Neutrophil (primary cell): ENCODE data around the gene LRRC8C.
A peak's percentile ranks its signal among the peaks of the same experiment; 100 is the strongest.

Experiments
- H3K27ac ChIP-seq: fragments of 200-600 bp; sonication (generic); 2 replicates; pipeline ENCODE4 v1.5.1; 2016; ENCODE audit warnings: mild to moderate bottlenecking, moderate library complexity
- H3K27me3 ChIP-seq: fragments of 200-600 bp; sonication (generic); 2 replicates; pipeline ENCODE4 v1.6.0; 2016; ENCODE audit warnings: mild to moderate bottlenecking
- H3K36me3 ChIP-seq: fragments of 200-600 bp; sonication (generic); 2 replicates; pipeline ENCODE4 v1.5.1; 2017
- H3K4me1 ChIP-seq, 2 experiments: fragments of 200-600 bp in 1 of 2; sonication (generic) in 1 of 2; 1 replicate in 1 of 2; 2 replicates in 1 of 2; pipeline versions ENCODE4 v1.5.1 to v1.6.1; 2013 to 2016; ENCODE audit warnings: low read depth in 1 of 2, low read length in 1 of 2, mild to moderate bottlenecking in 1 of 2, moderate library complexity in 1 of 2; ENCODE audit not compliant: control insufficient read depth in 1 of 2, insufficient read depth in 1 of 2
- H3K4me3 ChIP-seq, 2 experiments: fragments of 200-600 bp in 1 of 2; sonication (generic) in 1 of 2; 1 replicate in 1 of 2; 2 replicates in 1 of 2; pipeline ENCODE4 v1.5.1; 2013 to 2016; ENCODE audit warnings: low read depth in 1 of 2, low read length in 1 of 2, mild to moderate bottlenecking in 1 of 2, moderate library complexity in 1 of 2
- H3K9me3 ChIP-seq: fragments of 200-600 bp; sonication (generic); 2 replicates; pipeline ENCODE4 v1.5.1; 2016
- TF ChIP-seq, protein P1 (sequence below): fragments of 200-600 bp; sonication (generic); IDR thresholded peaks from 2 replicates; pipeline ENCODE4 v1.5.1; 2016; ENCODE audit warnings: antibody characterized with exemption

LRRC8C gene

DNA sequence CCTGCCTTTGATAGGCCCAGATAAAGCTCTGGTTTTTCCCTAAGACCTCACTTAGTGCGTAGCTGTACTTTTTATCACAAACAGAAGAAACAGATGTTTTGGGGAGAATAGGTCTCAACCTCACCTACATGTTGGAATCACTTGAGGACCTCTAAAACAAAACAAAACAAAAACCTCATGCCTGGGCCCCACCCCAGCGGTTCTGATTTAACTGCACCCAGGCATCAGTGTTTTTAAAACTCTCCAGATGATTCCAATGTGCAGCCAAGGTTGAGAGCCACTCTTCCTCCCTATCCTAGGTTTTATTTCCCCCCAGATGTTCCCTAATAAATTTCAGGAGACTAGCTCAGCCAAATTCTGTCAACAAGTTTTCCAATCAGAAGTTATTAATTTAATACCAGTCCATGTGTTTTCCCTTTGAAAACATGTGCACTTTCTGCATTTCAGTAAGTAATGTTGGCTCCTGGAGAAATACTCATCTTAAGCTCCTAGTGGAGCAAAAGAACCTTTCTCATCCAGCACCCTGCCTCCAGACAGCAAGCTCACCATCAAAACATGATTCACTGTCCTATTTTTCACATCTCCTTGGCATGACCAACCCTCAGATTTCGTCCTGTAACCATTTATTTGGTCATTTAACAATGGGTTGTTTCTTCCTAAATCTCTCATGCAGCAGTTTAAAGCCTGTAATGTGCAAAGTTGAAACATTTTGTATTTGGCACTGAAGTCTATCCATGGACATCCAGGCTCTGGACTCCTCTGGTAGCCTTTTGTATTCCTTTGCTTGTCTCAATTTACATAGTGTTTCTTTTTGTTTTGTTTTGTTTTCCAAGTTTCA lies 27.5 kb downstream of the LRRC8C start:
- H3K27ac ChIP-seq: no peak overlapping the region
- H3K36me3 ChIP-seq: no peaks in the 10 kb centered on the region
- H3K4me3 ChIP-seq: no peak overlapping the region
- H3K4me1 ChIP-seq: no peaks in the 10 kb centered on the region
- TF ChIP-seq, protein P1, sequence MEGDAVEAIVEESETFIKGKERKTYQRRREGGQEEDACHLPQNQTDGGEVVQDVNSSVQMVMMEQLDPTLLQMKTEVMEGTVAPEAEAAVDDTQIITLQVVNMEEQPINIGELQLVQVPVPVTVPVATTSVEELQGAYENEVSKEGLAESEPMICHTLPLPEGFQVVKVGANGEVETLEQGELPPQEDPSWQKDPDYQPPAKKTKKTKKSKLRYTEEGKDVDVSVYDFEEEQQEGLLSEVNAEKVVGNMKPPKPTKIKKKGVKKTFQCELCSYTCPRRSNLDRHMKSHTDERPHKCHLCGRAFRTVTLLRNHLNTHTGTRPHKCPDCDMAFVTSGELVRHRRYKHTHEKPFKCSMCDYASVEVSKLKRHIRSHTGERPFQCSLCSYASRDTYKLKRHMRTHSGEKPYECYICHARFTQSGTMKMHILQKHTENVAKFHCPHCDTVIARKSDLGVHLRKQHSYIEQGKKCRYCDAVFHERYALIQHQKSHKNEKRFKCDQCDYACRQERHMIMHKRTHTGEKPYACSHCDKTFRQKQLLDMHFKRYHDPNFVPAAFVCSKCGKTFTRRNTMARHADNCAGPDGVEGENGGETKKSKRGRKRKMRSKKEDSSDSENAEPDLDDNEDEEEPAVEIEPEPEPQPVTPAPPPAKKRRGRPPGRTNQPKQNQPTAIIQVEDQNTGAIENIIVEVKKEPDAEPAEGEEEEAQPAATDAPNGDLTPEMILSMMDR: no peak
- no peaks in the 10 kb centered on the region for H3K9me3 ChIP-seq
- no peaks in the 10 kb centered on the region for H3K27me3 ChIP-seq

DNA sequence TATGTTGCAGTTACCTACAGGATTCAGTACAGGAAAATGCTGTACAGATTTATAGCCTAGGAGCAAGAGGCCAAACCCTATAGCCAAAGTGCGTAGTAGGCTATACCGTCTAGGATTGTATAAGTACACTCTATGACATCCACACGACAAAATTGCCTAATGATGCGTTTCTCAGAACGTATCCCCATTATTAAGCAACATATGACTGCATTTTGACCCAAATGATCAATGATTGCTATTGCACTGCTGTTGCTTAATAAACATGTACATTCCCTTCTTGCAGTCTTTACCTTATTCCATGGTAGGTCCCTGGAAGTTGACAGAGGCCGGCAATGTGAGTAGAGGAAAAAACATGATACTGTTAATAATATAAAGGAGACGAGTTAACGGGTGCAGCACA lies 33.0 kb downstream of the LRRC8C start:
- Histone ChIP-seq H3K9me3 (no peaks in the 10 kb centered on the region), H3K27me3 (no peaks in the 10 kb centered on the region), H3K27ac (no peak overlapping the region), H3K36me3 (no peaks in the 10 kb centered on the region), H3K4me3 (no peak overlapping the region), H3K4me1 (peaks cover 15 to 18% of the 10 kb centered on the region in 2 experiments)
- TF ChIP-seq, protein P1: no peak

DNA sequence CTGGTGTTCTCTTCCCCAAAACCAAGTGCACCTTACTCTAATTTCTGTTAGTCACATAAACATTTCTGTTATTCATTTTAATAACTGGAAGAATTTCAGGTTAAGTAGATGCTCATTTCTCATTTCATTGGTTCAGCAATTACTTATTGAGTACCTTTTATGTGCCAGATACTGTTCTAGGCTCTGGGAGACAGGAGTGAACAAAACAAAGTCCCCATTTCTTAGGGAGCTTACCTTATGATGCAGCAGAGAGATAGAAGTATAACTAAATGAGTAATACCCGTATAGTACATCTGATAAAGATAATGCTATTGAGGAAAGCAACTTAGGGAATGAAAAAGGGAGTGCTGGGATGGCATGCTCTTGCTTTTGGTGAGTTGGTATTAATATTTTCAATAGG lies 33.7 kb downstream of the LRRC8C start:
- Histone ChIP-seq H3K4me3 (no peak overlapping the region), H3K9me3 (no peaks in the 10 kb centered on the region), H3K4me1 (peaks cover 15 to 18% of the 10 kb centered on the region in 2 experiments), H3K27ac (no peak overlapping the region), H3K36me3 (no peaks in the 10 kb centered on the region), H3K27me3 (no peaks in the 10 kb centered on the region)
- TF ChIP-seq, protein P1: no peak

DNA sequence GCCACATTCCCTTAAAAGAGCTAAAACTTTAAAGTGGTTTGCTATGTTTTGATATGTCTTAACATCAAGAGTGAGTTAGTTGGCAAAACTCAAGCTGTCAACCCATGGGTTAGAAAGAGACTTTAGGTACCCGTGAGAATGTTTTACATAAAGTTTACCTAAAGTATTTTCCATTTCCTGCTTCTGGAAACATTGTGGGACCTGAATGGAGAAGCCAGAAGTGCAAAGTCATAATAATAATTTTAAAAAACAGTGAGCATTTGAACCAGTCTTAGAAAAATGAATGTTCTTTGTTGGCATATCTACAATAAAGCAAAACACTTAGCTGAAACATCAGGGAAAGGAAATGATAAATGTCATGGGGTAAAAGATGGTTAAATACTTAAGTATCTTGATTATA lies 34.8 kb downstream of the LRRC8C start:
- Histone ChIP-seq H3K27ac (no peak overlapping the region), H3K4me3 (no peak overlapping the region), H3K9me3 (no peaks in the 10 kb centered on the region), H3K36me3 (no peaks in the 10 kb centered on the region), H3K4me1 (peaks cover 15 to 18% of the 10 kb centered on the region in 2 experiments), H3K27me3 (no peaks in the 10 kb centered on the region)
- TF ChIP-seq, protein P1: no peak

DNA sequence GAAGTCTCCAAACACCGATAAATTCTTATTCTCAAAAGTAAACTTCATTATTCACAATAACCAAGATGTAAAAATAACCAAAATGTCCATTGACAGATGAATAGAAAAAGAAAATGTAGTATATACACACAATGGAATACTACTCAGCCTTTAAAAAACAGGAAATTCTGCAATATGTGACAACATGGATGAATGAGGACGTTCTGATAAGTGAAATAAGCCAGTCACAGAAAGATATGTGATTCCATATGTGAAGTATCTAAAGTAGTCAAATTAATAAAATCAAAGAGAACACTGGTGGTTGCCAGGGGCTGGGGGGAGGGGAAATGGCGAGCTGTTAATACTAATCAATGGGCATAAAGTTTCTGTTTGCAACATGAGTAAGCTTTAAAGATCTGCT lies 36.0 kb downstream of the LRRC8C start:
- no peak overlapping the region for H3K4me3 ChIP-seq
- peak overlapping the region; percentile 48 for H3K27ac ChIP-seq
- H3K9me3 ChIP-seq: no peaks in the 10 kb centered on the region
- H3K4me1 ChIP-seq: peaks cover 15 to 18% of the 10 kb centered on the region in 2 experiments
- no peaks in the 10 kb centered on the region for H3K27me3 ChIP-seq
- H3K36me3 ChIP-seq: no peaks in the 10 kb centered on the region
- TF ChIP-seq, protein P1: no peak
